Neural progenitor cell (in vitro differentiated cells): ENCODE measurements around the gene ZNF649.

Experiments used
- CTCF ChIP-seq: fragments of 200-600 bp; sonication (generic); IDR thresholded peaks from 2 replicates; pipeline ENCODE4 v1.5.1; 2017; ENCODE audit warnings: antibody characterized with exemption, mild to moderate bottlenecking
- EZH2 ChIP-seq: fragments of 200-600 bp; sonication (generic); IDR thresholded peaks from 2 replicates; pipeline ENCODE4 v1.6.1; 2017; ENCODE audit warnings: antibody characterized with exemption, mild to moderate bottlenecking, moderate library complexity
- EZH2phosphoT487 ChIP-seq: fragments of 200-600 bp; sonication (generic); IDR thresholded peaks from 2 replicates; pipeline ENCODE4 v1.6.1; 2017; ENCODE audit warnings: antibody characterized with exemption

- no peak for TF ChIP-seq CTCF
- no peak for TF ChIP-seq EZH2
- no peak for TF ChIP-seq EZH2phosphoT487
These were observed 11.3 kb upstream of the ZNF649 start for GRCh38 chr19:51916167-51916566.
